K562 (cell line): ENCODE measurements around the gene GPR108. TPM values are rescaled to one million over a fixed set of nuclear protein-coding genes. Genes with fewer than 3 reads are reported as not detected.

ENCODE experiments used
- ATAC-seq: fragments of 200-7000 bp; cut with Tn5 transposase; 3 replicates; pipeline ENCODE4 v1.9.1; 2020; ENCODE audit warnings: moderate library complexity
- BruUV-seq: library from RNA; stranded (reverse); fragments of 400-500 nt; replicated peaks from 2 replicates; lab custom pipeline; 2021; lab: Mats Ljungman, UMichigan
- CTCF ChIA-PET: fragments of 300-600 bp; formaldehyde crosslinking; extraction: SDS; loops from one replicate; lab custom pipeline; 2021; ENCODE audit warnings: low intra/inter-chr PET ratio; lab: Yijun Ruan, JAX
- POLR2A ChIA-PET: fragments of 300-600, 350-650 bp; sonication (Branson Sonifier 250); formaldehyde crosslinking; extraction: SDS; loops from one replicate; lab custom pipeline; 2021; ENCODE audit warnings: antibody characterized with exemption, inconsistent platforms; lab: Yijun Ruan, JAX
- DNase-seq, 4 experiments: peaks; one replicate each; pipeline versions ENCODE4 v3.0.0 to v3.0.0-alpha.2; 2011 to 2018; ENCODE audit warnings: low spot score in 3 of 4, mixed read lengths in 3 of 4; ENCODE audit errors: extremely low read depth in 1 of 4
- FAIRE-seq: peaks from 2 replicates; lab custom pipeline; 2011; peaks lifted over from hg19 to GRCh38; lab: Jason Lieb, UNC
- H2AFZ ChIP-seq: 2 replicates; pipeline ENCODE4 v1.6.0; 2011; ENCODE audit warnings: low read depth, low read length, control low read depth, inconsistent platforms
- H3K27ac ChIP-seq: fragments of 200-600 bp; 3 replicates; pipeline ENCODE4 v1.8.0; 2011; ENCODE audit warnings: low read depth, mild to moderate bottlenecking, control low read depth, inconsistent platforms, low read length, moderate library complexity, mixed read lengths; ENCODE audit errors: extremely low read depth
- H3K27me3 ChIP-seq, 2 experiments: fragments of 300-600 bp in 1 of 2; 2 replicates in 1 of 2; 3 replicates in 1 of 2; pipeline versions ENCODE4 v1.6.0 to v1.8.0; 2011; ENCODE audit warnings: inconsistent platforms in 2 of 2, low read length in 2 of 2, mild to moderate bottlenecking in 1 of 2, mixed read lengths in 1 of 2, moderate library complexity in 1 of 2; ENCODE audit not compliant: control insufficient read depth in 2 of 2, insufficient read depth in 2 of 2
- H3K36me3 ChIP-seq: fragments of 300-600 bp; 3 replicates; pipeline ENCODE4 v1.8.0; 2011; ENCODE audit warnings: mild to moderate bottlenecking, low read length, inconsistent platforms; ENCODE audit not compliant: control insufficient read depth, insufficient read depth
- H3K4me1 ChIP-seq, 2 experiments: fragments of 200-600 bp in 1 of 2; replicated peaks in 1 of 2; 2 replicates in 1 of 2; 3 replicates in 1 of 2; pipeline versions ENCODE4 v1.5.1 to v1.8.0; 2011; ENCODE audit warnings: inconsistent platforms in 2 of 2, low read length in 2 of 2, mild to moderate bottlenecking in 1 of 2, mixed read lengths in 1 of 2, moderate library complexity in 1 of 2; ENCODE audit not compliant: control insufficient read depth in 2 of 2, insufficient read depth in 2 of 2
- H3K4me2 ChIP-seq: 2 replicates; pipeline ENCODE4 v1.6.1; 2011; ENCODE audit warnings: low read length, control low read depth, inconsistent platforms, mixed read lengths; ENCODE audit not compliant: insufficient read depth
- H3K4me3 ChIP-seq: fragments of 200-600 bp; sonication (generic), shearing (Covaris generic); 2 replicates; pipeline ENCODE4 v1.5.1; 2016; ENCODE audit warnings: control low read depth, inconsistent platforms
- H3K79me2 ChIP-seq: fragments of 200-600 bp; 3 replicates; pipeline ENCODE4 v1.8.0; 2011; ENCODE audit warnings: low read length, inconsistent platforms; ENCODE audit not compliant: control insufficient read depth, insufficient read depth
- H3K9ac ChIP-seq, 2 experiments: 2 replicates each; pipeline versions ENCODE4 v1.6.0 to v1.6.1; 2011; ENCODE audit warnings: low read depth in 2 of 2, low read length in 2 of 2, control low read depth in 1 of 2, inconsistent platforms in 1 of 2, mild to moderate bottlenecking in 1 of 2, mixed read lengths in 1 of 2; ENCODE audit not compliant: insufficient read depth in 1 of 2
- H3K9me1 ChIP-seq: one replicate; pipeline ENCODE4 v1.6.0; 2011; ENCODE audit warnings: inconsistent platforms, mild to moderate bottlenecking, low read length, moderate library complexity; ENCODE audit not compliant: control insufficient read depth, insufficient read depth
- H3K9me3 ChIP-seq: replicated peaks from 2 replicates; pipeline ENCODE4 v1.5.1; 2011; ENCODE audit warnings: low read depth, low read length, inconsistent platforms; ENCODE audit not compliant: control insufficient read depth, insufficient read depth
- H4K20me1 ChIP-seq: replicated peaks from 2 replicates; pipeline ENCODE4 v1.6.1; 2011; ENCODE audit warnings: low read length, inconsistent platforms, mixed read lengths; ENCODE audit not compliant: control insufficient read depth, insufficient read depth
- ADNP ChIP-seq: fragments of 200-800 bp; sonication (Bioruptor generic); IDR thresholded peaks from 2 replicates; pipeline ENCODE4 v1.6.1; 2016; ENCODE audit warnings: missing genetic modification characterization, missing compliant biosample characterization
- BCOR ChIP-seq: fragments of 450-650 bp; IDR thresholded peaks from 2 replicates; pipeline ENCODE4 v1.6.1; 2016
- EGR1 ChIP-seq: fragments of 450-650 bp; conservative IDR thresholded peaks from 2 replicates; pipeline ENCODE4 v1.6.1; 2017; ENCODE audit warnings: mild to moderate bottlenecking
- HCFC1 ChIP-seq: IDR thresholded peaks from 2 replicates; pipeline ENCODE4 v1.6.1; 2012; ENCODE audit warnings: low read depth, low read length, improper control_type of control experiment
- HDAC2 ChIP-seq: fragments of 450-650 bp; IDR thresholded peaks from 2 replicates; pipeline ENCODE4 v1.6.1; 2016; ENCODE audit warnings: mild to moderate bottlenecking
- HMGN3 ChIP-seq: IDR thresholded peaks from 2 replicates; pipeline ENCODE4 v1.6.1; 2011; ENCODE audit warnings: borderline replicate concordance, low read depth, mild to moderate bottlenecking, mixed read lengths, low read length; ENCODE audit not compliant: insufficient read length; ENCODE audit errors: extremely low read depth
- KDM1A ChIP-seq, 2 experiments: fragments of 450-650 bp; IDR thresholded peaks; 2 replicates each; pipeline ENCODE4 v1.6.1; 2016; ENCODE audit warnings: mild to moderate bottlenecking in 2 of 2
- KDM5B ChIP-seq: fragments of 200-600 bp; sonication (generic); IDR thresholded peaks from 2 replicates; pipeline ENCODE4 v1.6.1; 2012; ENCODE audit warnings: low read depth, mild to moderate bottlenecking, moderate library complexity, low read length, control low read depth, inconsistent platforms; ENCODE audit not compliant: insufficient replicate concordance
- NCOA6 ChIP-seq: fragments of 450-650 bp; IDR thresholded peaks from 2 replicates; pipeline ENCODE4 v1.6.1; 2017; ENCODE audit warnings: mild to moderate bottlenecking
- RBM25 ChIP-seq: fragments of 200-400 bp; formaldehyde crosslinking; IDR thresholded peaks from 2 replicates; pipeline ENCODE4 v1.6.1; 2018; ENCODE audit warnings: low read length, low read depth, moderate library complexity; ENCODE audit not compliant: severe bottlenecking
- SMAD3 ChIP-seq: fragments of 450-650 bp; formaldehyde crosslinking; conservative IDR thresholded peaks from 2 replicates; pipeline ENCODE4 v1.4.0; 2020; ENCODE audit warnings: mild to moderate bottlenecking
- SNRNP70 ChIP-seq: fragments of 200-400 bp; formaldehyde crosslinking; optimal IDR thresholded peaks from 2 replicates; pipeline ENCODE3; 2017; ENCODE audit warnings: low read depth, low read length
- XRCC3 ChIP-seq: fragments of 450-650 bp; IDR thresholded peaks from 2 replicates; pipeline ENCODE4 v1.6.1; 2017; ENCODE audit warnings: mild to moderate bottlenecking, moderate library complexity
- ZFP36 ChIP-seq: fragments of 150-350 bp; IDR thresholded peaks from 2 replicates; pipeline ENCODE4 v1.6.1; 2018; ENCODE audit warnings: low read length, low read depth; ENCODE audit not compliant: partially characterized antibody
- WGBS: fragments of 100-300 bp; shearing (Covaris generic); methylation state at CpG from one replicate; pipeline ENCODE4 v1.1.6; 2016; ENCODE audit warnings: low coverage, mixed read lengths; ENCODE audit not compliant: insufficient coverage; ENCODE audit errors: missing lambda C conversion rate; 5-methylcytosine and 5-hydroxymethylcytosine counted together
- in situ Hi-C: fragments of 300-500 bp; cut with MboI; formaldehyde crosslinking; loops from 4 replicates; pipeline ENCODE4 v1.15.0; 2018; ENCODE audit warnings: inconsistent platforms, mixed read lengths
- intact Hi-C: fragments of 100-400 bp; cut with micrococcal nuclease; formaldehyde crosslinking; loops from 2 replicates; pipeline ENCODE4 v1.14.2; 2022
- polyA plus RNA-seq, 8 experiments: library from polyadenylated mRNA; depleted of rRNA in 4 of 8; stranded (reverse) in 5 of 8; unstranded in 3 of 8; fragments of >200 nt; fragmentation: Nextera tagmentation in 2 of 8; fragmentation: Illumina TruSeq in 1 of 8; extraction: Ambion mirVana in 2 of 8; extraction: Trizol in 1 of 8; gene quantifications; 2 replicates each; pipeline versions ENCODE4 v1.2.1 to v1.2.3, GENCODE V29; 2011 to 2014; ENCODE audit warnings: inconsistent platforms in 1 of 8, missing spikeins in 1 of 8
- total RNA-seq, 7 experiments: library from RNA; depleted of rRNA in 6 of 7; stranded (reverse); fragments of >200 nt in 6 of 7; fragmentation: Illumina TruSeq in 2 of 7; extraction: Trizol in 2 of 7; gene quantifications; 2 replicates each; pipeline versions ENCODE4 v1.2.1 to v1.2.3, GENCODE V29; 2011 to 2021; ENCODE audit warnings: low replicate concordance in 1 of 7
- TF ChIP-seq, protein P1 (sequence below): fragments of 250-450 bp; sonication (Bioruptor Pico); IDR thresholded peaks from 2 replicates; pipeline ENCODE4 v1.8.0; 2021; ENCODE audit warnings: borderline replicate concordance, mild to moderate bottlenecking, moderate library complexity; ENCODE audit not compliant: poor library complexity, severe bottlenecking

The GPR108 gene
- total and polyA plus RNA-seq, 9 of the 15 experiments (the other 6 are each of a cell fraction or from before 2014, with no cell fraction given): 2.4 to 33.2 (median 24.4) TPM

DNA sequence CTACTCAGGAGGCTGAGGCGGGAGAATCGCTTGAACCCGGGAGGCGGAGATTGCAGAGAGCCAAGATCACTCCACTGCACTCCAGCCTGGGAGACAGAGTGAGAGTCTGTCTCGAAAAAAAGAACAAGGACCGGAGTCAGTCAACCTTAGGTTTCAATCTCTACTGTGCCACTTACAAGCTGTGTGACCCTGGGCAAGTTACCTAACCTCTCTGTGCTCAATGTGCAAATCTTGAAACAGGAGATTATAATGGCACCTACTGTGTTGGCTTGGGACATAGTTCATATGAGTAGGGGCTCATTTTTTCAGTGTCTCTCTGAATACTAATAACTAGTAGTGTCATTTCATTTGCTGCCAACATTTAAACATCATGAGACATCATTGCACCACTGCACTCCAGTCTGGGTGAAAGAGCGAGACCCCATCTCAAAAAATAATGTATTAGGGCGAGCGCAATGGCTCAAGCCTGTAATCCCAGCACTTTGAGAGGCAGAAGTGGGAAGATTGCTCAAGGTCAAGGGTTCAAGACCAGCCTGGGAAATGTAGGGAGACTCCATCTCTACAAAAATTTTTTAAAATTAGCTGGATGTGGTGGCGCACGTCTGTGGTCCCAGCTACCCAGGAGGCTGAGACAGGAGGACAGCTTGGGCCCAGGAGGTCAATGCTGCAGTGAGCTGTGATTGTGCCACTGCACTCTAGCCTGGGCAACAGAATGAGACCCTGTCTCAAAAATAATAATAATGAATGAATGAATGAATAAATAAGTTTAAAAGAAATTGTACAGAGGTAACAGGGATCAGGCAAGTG lies 22.4 kb downstream of the GPR108 start:
- no peak for DNase-seq
- in situ Hi-C loops: no loop called here

More for the DNA sequence above, 22.4 kb downstream of the GPR108 start:
- intact Hi-C loops: no loop called here
- H3K9ac ChIP-seq: no peak overlapping the region
- H3K4me1 ChIP-seq: peaks cover 18 to 35% of the 10 kb centered on the region in 2 experiments
- H3K27ac ChIP-seq: no peak overlapping the region
- no peaks in the 10 kb centered on the region for H3K79me2 ChIP-seq
- H3K4me2 ChIP-seq: no peak overlapping the region
- FAIRE-seq: no peak
- no TSS peak for BruUV-seq
- no peak overlapping the region for H3K4me3 ChIP-seq
- ChIA-PET CTCF (no interaction called here), POLR2A (interaction anchor here (1.0 kb wide), 1 partner anchor 13 kb away, joined by 3 read pairs; no protein-coding TSS in a partner anchor)
- H3K9me3 ChIP-seq: no peaks in the 10 kb centered on the region
- 0 out of 2 replicates have a peak, but pooled peaks cover 5% of the 10 kb centered on the region for H4K20me1 ChIP-seq
- H3K9me1 ChIP-seq: no peaks in the 10 kb centered on the region
- H2AFZ ChIP-seq: no peak overlapping the region
- 34% methylated on average over 11 of the region's 11 CpGs for WGBS
- peaks cover 4 to 26% of the 10 kb centered on the region in 2 experiments; a peak in 3 of 5 replicates for H3K27me3 ChIP-seq
- no peak for ATAC-seq
- H3K36me3 ChIP-seq: no peaks in the 10 kb centered on the region
- TF ChIP-seq NCOA6: no peak
- peak; percentile 88 for TF ChIP-seq ZFP36
- peak; percentile 91 for TF ChIP-seq BCOR
- TF ChIP-seq ADNP (tag): peak; percentile 77
- no peak for TF ChIP-seq SNRNP70
- no peak for TF ChIP-seq KDM5B
- TF ChIP-seq, protein P1, sequence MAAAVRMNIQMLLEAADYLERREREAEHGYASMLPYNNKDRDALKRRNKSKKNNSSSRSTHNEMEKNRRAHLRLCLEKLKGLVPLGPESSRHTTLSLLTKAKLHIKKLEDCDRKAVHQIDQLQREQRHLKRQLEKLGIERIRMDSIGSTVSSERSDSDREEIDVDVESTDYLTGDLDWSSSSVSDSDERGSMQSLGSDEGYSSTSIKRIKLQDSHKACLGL: no peak
- TF ChIP-seq XRCC3: no peak
- TF ChIP-seq HDAC2: peak; percentile 70
- no peak for TF ChIP-seq SMAD3 (CRISPR knock-in tag)
- TF ChIP-seq KDM1A (IDR thresholded peaks at IDR 0.05): peak; percentile 54 to 71; a peak in 3 of 4 replicates
- no peak for TF ChIP-seq EGR1
- no peak for TF ChIP-seq HMGN3
- no peak for TF ChIP-seq HCFC1
- peak; percentile 96 for TF ChIP-seq RBM25
- TF ChIP-seq, all 486 proteins: peak for 6
